ENCODE measurements around the gene TMEM30B. TPM values are rescaled to one million over a fixed set of nuclear protein-coding genes. Genes with fewer than 3 reads are reported as not detected.
A peak's percentile ranks its signal among the peaks of the same experiment; 100 is the strongest.

Gene TMEM30B
- total and polyA plus RNA-seq, 12 donors = 0.15 to 1.9 (median 0.60) TPM

- no peaks in the 10 kb centered on the region for H3K9me3 ChIP-seq
- H3K4me3 ChIP-seq = no peak overlapping the region
- H3K27me3 ChIP-seq = peaks cover 0 to 30% (median 5%) of the 10 kb centered on the region in 7 donors
- TF ChIP-seq CTCF (IDR thresholded peaks at IDR 0.05) = no peak
- no peaks in the 10 kb centered on the region for H3K36me3 ChIP-seq
- intact Hi-C loops (cut with DNase I) = no loop called here
- peak in 1 of 8 donors; percentile 28 for ATAC-seq
- no peaks in the 10 kb centered on the region for H3K4me1 ChIP-seq
- H3K27ac ChIP-seq = no peak overlapping the region
- DNase-seq = no peak
- WGBS, 2 donors = 67 to 73% methylated on average over 6 of the region's 6 CpGs
Measured at GRCh38 chr14:61229475-61229888, 51.7 kb downstream of the TMEM30B start.

GRCh38 chr14:61227884-61228591 lies 53.1 kb downstream of the TMEM30B start:
- Histone ChIP-seq H3K9me3 (no peaks in the 10 kb centered on the region), H3K4me1 (peaks cover 0 to 6% (median 0%) of the 10 kb centered on the region in 9 donors), H3K27ac (no peak overlapping the region), H3K27me3 (peaks cover 0 to 36% (median 3%) of the 10 kb centered on the region in 7 donors), H3K36me3 (no peaks in the 10 kb centered on the region), H3K4me3 (no peak overlapping the region)
- 81 to 82% methylated on average over 6 of the region's 6 CpGs for WGBS, 2 donors
- ATAC-seq = no peak
- intact Hi-C loops (cut with DNase I) = no loop called here
- TF ChIP-seq CTCF (IDR thresholded peaks at IDR 0.05) = no peak
- no peak for DNase-seq

Other genes with a start within 250 kb of the TMEM30B start
- gene PRKCH, start 40.2 kb upstream of the TMEM30B start, total RNA-seq = 10 to 100 TPM; 12.4 to 25.1 (median 18.3) TPM
- 10 to 100 TPM in 1 of 2 donors, 1 to 10 TPM in 1; 8.3 to 18.1 TPM for gene PRKCH, start 40.2 kb upstream of the TMEM30B start, polyA plus RNA-seq